HepG2 (cell line): ENCODE results near the gene MARF1. TPM values are rescaled to one million over a fixed set of nuclear protein-coding genes. Genes with fewer than 3 reads are reported as not detected.

Experiments used
- ARID5B ChIP-seq: IDR thresholded peaks from 2 replicates; pipeline ENCODE4 v1.4.0; 2020; ENCODE audit warnings: mild to moderate bottlenecking, missing genetic modification reagents
- HNF1A ChIP-seq, 2 experiments: sonication (generic) in 1 of 2; formaldehyde crosslinking in 1 of 2; IDR thresholded peaks; 2 replicates each; pipeline versions ENCODE4 v1.4.0 to v1.6.1; 2016 to 2020; ENCODE audit warnings: borderline replicate concordance in 1 of 2, low read depth in 1 of 2, mild to moderate bottlenecking in 1 of 2, missing genetic modification reagents in 1 of 2
- SOX5 ChIP-seq: IDR thresholded peaks from 2 replicates; pipeline ENCODE4 v1.6.1; 2016; ENCODE audit warnings: borderline replicate concordance
- ZFY ChIP-seq: sonication (generic); formaldehyde crosslinking; IDR thresholded peaks from 2 replicates; pipeline ENCODE4 v1.4.0; 2020; ENCODE audit warnings: missing genetic modification reagents
- ZNF280B ChIP-seq: sonication (generic); formaldehyde crosslinking; IDR thresholded peaks from 2 replicates; pipeline ENCODE4 v1.5.0; 2020; ENCODE audit warnings: missing genetic modification reagents, mild to moderate bottlenecking, borderline replicate concordance
- ZNF292 ChIP-seq: sonication (generic); formaldehyde crosslinking; IDR thresholded peaks from 2 replicates; pipeline ENCODE4 v1.8.1; 2022; ENCODE audit warnings: mild to moderate bottlenecking, low read depth, missing genetic modification reagents, borderline replicate concordance
- ZSCAN25 ChIP-seq: sonication (generic); formaldehyde crosslinking; IDR thresholded peaks from 2 replicates; pipeline ENCODE4 v1.8.0; 2022; ENCODE audit warnings: mild to moderate bottlenecking, missing genetic modification reagents
- polyA plus RNA-seq, 8 experiments: library from polyadenylated mRNA; depleted of rRNA in 3 of 8; stranded (reverse) in 7 of 8; unstranded in 1 of 8; fragments of >200 nt; fragmentation: Illumina TruSeq in 4 of 8; extraction: Trizol in 4 of 8; gene quantifications; 2 replicates each; pipeline versions ENCODE4 v1.2.1 to v1.2.3, GENCODE V29; 2011 to 2016; ENCODE audit warnings: low read depth in 4 of 8, missing spikeins in 1 of 8, mixed read lengths in 1 of 8; ENCODE audit not compliant: insufficient read depth in 1 of 8
- total RNA-seq, 5 experiments: library from RNA; depleted of rRNA; stranded (reverse); fragments of >200 nt; fragmentation: Illumina TruSeq; extraction: Trizol; gene quantifications; 2 replicates each; pipeline ENCODE4 v1.2.3, GENCODE V29; 2016; ENCODE audit warnings: low read depth in 1 of 5
- TF ChIP-seq, protein P1 (sequence below): sonication (generic); formaldehyde crosslinking; IDR thresholded peaks from 2 replicates; pipeline ENCODE4 v1.9.0; 2022; ENCODE audit warnings: low read depth, missing genetic modification reagents
- TF ChIP-seq, protein P2 (sequence below): sonication (generic); formaldehyde crosslinking; IDR thresholded peaks from 2 replicates; pipeline ENCODE4 v1.8.1; 2023; ENCODE audit warnings: mild to moderate bottlenecking, missing genetic modification reagents
- TF ChIP-seq, protein P3 (sequence below): sonication (generic); formaldehyde crosslinking; IDR thresholded peaks from 2 replicates; pipeline ENCODE4 v1.5.0; 2020; ENCODE audit warnings: missing genetic modification reagents
- TF ChIP-seq, protein P4 (sequence below): sonication (generic); formaldehyde crosslinking; IDR thresholded peaks from 2 replicates; pipeline ENCODE4 v1.4.0; 2020; ENCODE audit warnings: low read depth, mild to moderate bottlenecking, missing genetic modification reagents

The MARF1 gene
- total and polyA plus RNA-seq, 2 of the 13 experiments (the other 11 are each of a cell fraction or from before 2014, with no cell fraction given) = 8.7 to 20.7 TPM

- TF ChIP-seq SOX5 (CRISPR knock-in tag) = peak; percentile 82
- TF ChIP-seq, protein P1, sequence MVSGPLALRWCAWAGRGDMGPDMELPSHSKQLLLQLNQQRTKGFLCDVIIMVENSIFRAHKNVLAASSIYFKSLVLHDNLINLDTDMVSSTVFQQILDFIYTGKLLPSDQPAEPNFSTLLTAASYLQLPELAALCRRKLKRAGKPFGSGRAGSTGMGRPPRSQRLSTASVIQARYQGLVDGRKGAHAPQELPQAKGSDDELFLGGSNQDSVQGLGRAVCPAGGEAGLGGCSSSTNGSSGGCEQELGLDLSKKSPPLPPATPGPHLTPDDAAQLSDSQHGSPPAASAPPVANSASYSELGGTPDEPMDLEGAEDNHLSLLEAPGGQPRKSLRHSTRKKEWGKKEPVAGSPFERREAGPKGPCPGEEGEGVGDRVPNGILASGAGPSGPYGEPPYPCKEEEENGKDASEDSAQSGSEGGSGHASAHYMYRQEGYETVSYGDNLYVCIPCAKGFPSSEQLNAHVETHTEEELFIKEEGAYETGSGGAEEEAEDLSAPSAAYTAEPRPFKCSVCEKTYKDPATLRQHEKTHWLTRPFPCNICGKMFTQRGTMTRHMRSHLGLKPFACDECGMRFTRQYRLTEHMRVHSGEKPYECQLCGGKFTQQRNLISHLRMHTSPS (CRISPR knock-in tag) = no peak
- TF ChIP-seq, protein P2, sequence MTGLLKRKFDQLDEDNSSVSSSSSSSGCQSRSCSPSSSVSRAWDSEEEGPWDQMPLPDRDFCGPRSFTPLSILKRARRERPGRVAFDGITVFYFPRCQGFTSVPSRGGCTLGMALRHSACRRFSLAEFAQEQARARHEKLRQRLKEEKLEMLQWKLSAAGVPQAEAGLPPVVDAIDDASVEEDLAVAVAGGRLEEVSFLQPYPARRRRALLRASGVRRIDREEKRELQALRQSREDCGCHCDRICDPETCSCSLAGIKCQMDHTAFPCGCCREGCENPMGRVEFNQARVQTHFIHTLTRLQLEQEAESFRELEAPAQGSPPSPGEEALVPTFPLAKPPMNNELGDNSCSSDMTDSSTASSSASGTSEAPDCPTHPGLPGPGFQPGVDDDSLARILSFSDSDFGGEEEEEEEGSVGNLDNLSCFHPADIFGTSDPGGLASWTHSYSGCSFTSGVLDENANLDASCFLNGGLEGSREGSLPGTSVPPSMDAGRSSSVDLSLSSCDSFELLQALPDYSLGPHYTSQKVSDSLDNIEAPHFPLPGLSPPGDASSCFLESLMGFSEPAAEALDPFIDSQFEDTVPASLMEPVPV (CRISPR knock-in tag) = no peak
- TF ChIP-seq HNF1A (IDR thresholded peaks at IDR 0.05; ENCODE audit: low read depth) = no peak
- TF ChIP-seq HNF1A (CRISPR knock-in tag; IDR thresholded peaks at IDR 0.05; ENCODE audit: borderline replicate concordance) = 0 out of 2 replicates have a peak, but pooled peaks have one; percentile 31
- no peak for TF ChIP-seq ZNF280B (CRISPR knock-in tag)
- TF ChIP-seq ZNF292 = 0 out of 2 replicates have a peak, but pooled peaks have one; percentile 8
- 0 out of 2 replicates have a peak, but pooled peaks have one; percentile 30 for TF ChIP-seq ZSCAN25
- peak; percentile 71 for TF ChIP-seq ARID5B (CRISPR knock-in tag)
- peak; percentile 73 for TF ChIP-seq ZFY (CRISPR knock-in tag)
- TF ChIP-seq, protein P3, sequence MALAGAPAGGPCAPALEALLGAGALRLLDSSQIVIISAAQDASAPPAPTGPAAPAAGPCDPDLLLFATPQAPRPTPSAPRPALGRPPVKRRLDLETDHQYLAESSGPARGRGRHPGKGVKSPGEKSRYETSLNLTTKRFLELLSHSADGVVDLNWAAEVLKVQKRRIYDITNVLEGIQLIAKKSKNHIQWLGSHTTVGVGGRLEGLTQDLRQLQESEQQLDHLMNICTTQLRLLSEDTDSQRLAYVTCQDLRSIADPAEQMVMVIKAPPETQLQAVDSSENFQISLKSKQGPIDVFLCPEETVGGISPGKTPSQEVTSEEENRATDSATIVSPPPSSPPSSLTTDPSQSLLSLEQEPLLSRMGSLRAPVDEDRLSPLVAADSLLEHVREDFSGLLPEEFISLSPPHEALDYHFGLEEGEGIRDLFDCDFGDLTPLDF (CRISPR knock-in tag) = no peak
- TF ChIP-seq, protein P4, sequence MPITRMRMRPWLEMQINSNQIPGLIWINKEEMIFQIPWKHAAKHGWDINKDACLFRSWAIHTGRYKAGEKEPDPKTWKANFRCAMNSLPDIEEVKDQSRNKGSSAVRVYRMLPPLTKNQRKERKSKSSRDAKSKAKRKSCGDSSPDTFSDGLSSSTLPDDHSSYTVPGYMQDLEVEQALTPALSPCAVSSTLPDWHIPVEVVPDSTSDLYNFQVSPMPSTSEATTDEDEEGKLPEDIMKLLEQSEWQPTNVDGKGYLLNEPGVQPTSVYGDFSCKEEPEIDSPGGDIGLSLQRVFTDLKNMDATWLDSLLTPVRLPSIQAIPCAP (CRISPR knock-in tag) = no peak
Observed at GRCh38 chr16:15644267-15644961, 1.5 kb upstream of the MARF1 start (continued).
